ENCODE measurements around the gene EED. TPM values are rescaled to one million over a fixed set of nuclear protein-coding genes. Genes with fewer than 3 reads are reported as not detected.

Gene EED
- total RNA-seq, 1 experiment from 2014 or later: 25.2 TPM

GRCh38 chr11:86314636-86315035, 70.1 kb downstream of the EED start:
- Histone ChIP-seq H3K36me3 (ENCODE audit: control insufficient read depth in 1 of 2, insufficient read depth in 2 of 2, low read length in 2 of 2) (peaks cover 0 to 2% of the 10 kb centered on the region in 2 experiments; a peak in 1 of 4 replicates), H3K9ac (ENCODE audit: low read length) (no peak overlapping the region), H3K9me3 (ENCODE audit: control insufficient read depth in 1 of 2, insufficient read depth in 1 of 2, low read depth in 1 of 2, low read length in 2 of 2) (no peaks in the 10 kb centered on the region), H3K4me3 (replicated peaks in 1 of 2; ENCODE audit: low read depth in 1 of 2, low read length in 2 of 2) (no peak overlapping the region), H3K27me3 (ENCODE audit: insufficient read depth, low read length) (no peaks in the 10 kb centered on the region), H4K20me1 (ENCODE audit: insufficient read depth) (no peaks in the 10 kb centered on the region), H3K9me2 (ENCODE audit: insufficient read depth) (no peaks in the 10 kb centered on the region), H3K27ac (ENCODE audit: low read depth, low read length) (no peak overlapping the region), H3K4me1 (ENCODE audit: control insufficient read depth in 1 of 2, insufficient read depth in 2 of 2, low read length in 2 of 2) (no peaks in the 10 kb centered on the region), H2AFZ (ENCODE audit: low read depth, low read length, poor library complexity, severe bottlenecking) (no peak overlapping the region), H3K4me2 (ENCODE audit: low read length) (no peak overlapping the region), H3K79me2 (ENCODE audit: insufficient read depth, low read length) (peaks cover 24% of the 10 kb centered on the region)
- POLR2A ChIA-PET: no interaction called here
- CTCF ChIA-PET: no interaction called here
- no TSS peak for BruUV-seq (replicated peaks)
- ATAC-seq (no peak), DNase-seq (ENCODE audit: low read depth, low spot score) (no peak)
- intact Hi-C loops (cut with micrococcal nuclease): no loop called here
- TF ChIP-seq CBX3 (IDR thresholded peaks at IDR 0.05; ENCODE audit: low read depth): no peak
- TF ChIP-seq TCF7L2 (IDR thresholded peaks at IDR 0.05; ENCODE audit: borderline replicate concordance, extremely low read depth, insufficient read depth, insufficient read length): no peak
- TF ChIP-seq RAD21 (IDR thresholded peaks at IDR 0.05; ENCODE audit: low read depth): no peak
- no peak for TF ChIP-seq CEBPB (IDR thresholded peaks at IDR 0.05; ENCODE audit: low read depth)
- no peak for TF ChIP-seq EGR1 (IDR thresholded peaks at IDR 0.05; ENCODE audit: low read depth)
- no peak for TF ChIP-seq CTCF (IDR thresholded peaks at IDR 0.05 in 2 of 3, conservative IDR thresholded peaks at IDR 0.05 in 1 of 3; ENCODE audit: borderline replicate concordance in 1 of 3, insufficient read depth in 1 of 3, low read depth in 2 of 3, low read length in 2 of 3)
- no peak for TF ChIP-seq ELF1 (IDR thresholded peaks at IDR 0.05; ENCODE audit: borderline replicate concordance, low read depth)
- no peak for TF ChIP-seq POLR2A (IDR thresholded peaks at IDR 0.05; ENCODE audit: borderline replicate concordance, extremely low read depth, insufficient read depth, insufficient read length)
- no peak for TF ChIP-seq FOSL1 (IDR thresholded peaks at IDR 0.05; ENCODE audit: low read depth)
- TF ChIP-seq JUND (IDR thresholded peaks at IDR 0.05): no peak
- TF ChIP-seq ATF3 (IDR thresholded peaks at IDR 0.05): no peak
- TF ChIP-seq SRF (IDR thresholded peaks at IDR 0.05; ENCODE audit: low read depth): no peak
- no peak for TF ChIP-seq REST (IDR thresholded peaks at IDR 0.05; ENCODE audit: low read depth)
- TF ChIP-seq POLR2AphosphoS5 (IDR thresholded peaks at IDR 0.05; ENCODE audit: low read depth, low read length): no peak
- TF ChIP-seq EZH2phosphoT487 (IDR thresholded peaks at IDR 0.05; ENCODE audit: borderline replicate concordance): no peak
- TF ChIP-seq SIN3A (IDR thresholded peaks at IDR 0.05; ENCODE audit: low read depth): no peak
- no peak for TF ChIP-seq ZFX (IDR thresholded peaks at IDR 0.05)
- TF ChIP-seq ZNF274 (IDR thresholded peaks at IDR 0.05; ENCODE audit: low read depth, low read length): no peak
- TF ChIP-seq YY1 (IDR thresholded peaks at IDR 0.05; ENCODE audit: extremely low read depth, insufficient replicate concordance, low read depth, low read length): no peak
- RAD21 ChIA-PET (ENCODE audit: low non-redundant PET in 1 of 2, low total read pairs in 2 of 2, uncharacterized antibody in 2 of 2, unreplicated experiment in 2 of 2): no interaction called here

Measured in HCT116 (cell line).